Smooth muscle cell (in vitro differentiated cells): ENCODE measurements around the gene DNAJC4. TPM values are rescaled to one million over a fixed set of nuclear protein-coding genes. Genes with fewer than 3 reads are reported as not detected.

Experiments
- DNase-seq: peaks from one replicate; lab custom pipeline; 2025; ENCODE audit not compliant: unreplicated experiment; lab: John Stamatoyannopoulos, UW
- H2AFZ ChIP-seq: fragments of 200-600 bp; sonication (generic); 2 replicates; pipeline ENCODE4 v1.6.0; 2016; ENCODE audit warnings: antibody characterized with exemption, low read depth, mild to moderate bottlenecking
- H3F3A ChIP-seq: fragments of 200-600 bp; sonication (generic); 2 replicates; pipeline ENCODE4 v1.6.0; 2017; ENCODE audit warnings: antibody characterized with exemption, low read depth
- H3K27ac ChIP-seq: fragments of 200-600 bp; sonication (generic); 2 replicates; pipeline ENCODE4 v1.5.1; 2016; ENCODE audit warnings: low read depth, mild to moderate bottlenecking
- H3K27me3 ChIP-seq: fragments of 200-600 bp; sonication (generic); 2 replicates; pipeline ENCODE4 v1.6.1; 2016; ENCODE audit warnings: low read depth, mild to moderate bottlenecking
- H3K36me3 ChIP-seq: fragments of 200-600 bp; sonication (generic); 2 replicates; pipeline ENCODE4 v1.5.1; 2016; ENCODE audit warnings: low read depth
- H3K4me1 ChIP-seq: fragments of 200-600 bp; sonication (generic); 2 replicates; pipeline ENCODE4 v1.5.1; 2016; ENCODE audit warnings: low read depth
- H3K4me2 ChIP-seq: fragments of 200-600 bp; sonication (generic); 2 replicates; pipeline ENCODE4 v1.6.0; 2016; ENCODE audit warnings: mild to moderate bottlenecking
- H3K4me3 ChIP-seq: fragments of 200-600 bp; sonication (generic); 2 replicates; pipeline ENCODE4 v1.5.1; 2016; ENCODE audit warnings: mild to moderate bottlenecking
- H3K79me2 ChIP-seq: fragments of 200-600 bp; sonication (generic); 2 replicates; pipeline ENCODE4 v1.6.0; 2016; ENCODE audit warnings: low read depth, mild to moderate bottlenecking
- H3K9ac ChIP-seq: fragments of 200-600 bp; sonication (generic); 2 replicates; pipeline ENCODE4 v1.6.0; 2016; ENCODE audit warnings: low read depth
- H3K9me3 ChIP-seq: fragments of 200-600 bp; sonication (generic); replicated peaks from 2 replicates; pipeline ENCODE4 v1.5.1; 2016; ENCODE audit warnings: low read depth
- H4K20me1 ChIP-seq: fragments of 200-600 bp; sonication (generic); 2 replicates; pipeline ENCODE4 v1.6.0; 2016; ENCODE audit warnings: low read depth
- CTCF ChIP-seq: fragments of 200-600 bp; sonication (generic); IDR thresholded peaks from 2 replicates; pipeline ENCODE4 v1.5.1; 2017; ENCODE audit warnings: borderline replicate concordance, mild to moderate bottlenecking, antibody characterized with exemption; ENCODE audit not compliant: insufficient read depth, poor library complexity, severe bottlenecking
- WGBS: methylation state at CpG from one replicate; pipeline ENCODE4 v1.1.7; 2016; ENCODE audit warnings: low lambda C conversion rate; 5-methylcytosine and 5-hydroxymethylcytosine counted together
- polyA plus RNA-seq: library from polyadenylated mRNA; unstranded; fragments of >200 nt; fragmentation: Nextera tagmentation; extraction: Ambion mirVana; gene quantifications from 2 replicates; pipeline ENCODE4 v1.2.1, GENCODE V29; 2016
- total RNA-seq: library from RNA; depleted of rRNA; stranded (reverse); fragments of >200 nt; gene quantifications from 2 replicates; pipeline ENCODE4 v1.2.3, GENCODE V29; 2014

The DNAJC4 gene
- total and polyA plus RNA-seq, 2 experiments from 2014 or later: 14.5 to 78.5 TPM

GRCh38 chr11:64263947-64264317, 33.6 kb downstream of the DNAJC4 start:
- Histone ChIP-seq H3K4me3 (no peak overlapping the region), H2AFZ (no peak overlapping the region), H3K4me2 (no peak overlapping the region), H3K4me1 (peaks cover 6% of the 10 kb centered on the region), H3K9me3 (no peaks in the 10 kb centered on the region), H3K9ac (no peak overlapping the region), H3K36me3 (no peaks in the 10 kb centered on the region), H3K79me2 (no peaks in the 10 kb centered on the region), H3K27me3 (no peaks in the 10 kb centered on the region), H3K27ac (peak overlapping the region; percentile 44), H3F3A (peaks cover 5% of the 10 kb centered on the region), H4K20me1 (no peaks in the 10 kb centered on the region)
- TF ChIP-seq CTCF: no peak
- DNase-seq: no peak
- WGBS: 93% methylated on average over 8 of the region's 8 CpGs

GRCh38 chr11:64264371-64264852, 34.1 kb downstream of the DNAJC4 start:
- Histone ChIP-seq H3K4me2 (no peak overlapping the region), H3K9ac (no peak overlapping the region), H3K79me2 (no peaks in the 10 kb centered on the region), H2AFZ (no peak overlapping the region), H4K20me1 (no peaks in the 10 kb centered on the region), H3K4me3 (no peak overlapping the region), H3F3A (peaks cover 8% of the 10 kb centered on the region), H3K36me3 (no peaks in the 10 kb centered on the region), H3K9me3 (no peaks in the 10 kb centered on the region), H3K4me1 (peaks cover 8% of the 10 kb centered on the region), H3K27ac (no peak overlapping the region), H3K27me3 (no peaks in the 10 kb centered on the region)
- WGBS: 70% methylated on average over 10 of the region's 10 CpGs
- no peak for DNase-seq
- TF ChIP-seq CTCF: no peak

- no peak for DNase-seq
- H3K4me1 ChIP-seq: peaks cover 8% of the 10 kb centered on the region
- H3K27ac ChIP-seq: no peak overlapping the region
- H3K36me3 ChIP-seq: no peaks in the 10 kb centered on the region
- H3K27me3 ChIP-seq: no peaks in the 10 kb centered on the region
- H3K4me3 ChIP-seq: no peak overlapping the region
- peaks cover 8% of the 10 kb centered on the region for H3F3A ChIP-seq
- H3K4me2 ChIP-seq: no peak overlapping the region
- WGBS: 93% methylated on average over 35 of the region's 35 CpGs
- H3K9me3 ChIP-seq: no peaks in the 10 kb centered on the region
- H3K9ac ChIP-seq: no peak overlapping the region
- no peak for TF ChIP-seq CTCF
- no peak overlapping the region for H2AFZ ChIP-seq
- H4K20me1 ChIP-seq: no peaks in the 10 kb centered on the region
- H3K79me2 ChIP-seq: no peaks in the 10 kb centered on the region
Observed at GRCh38 chr11:64265176-64266160, 35.1 kb downstream of the DNAJC4 start.

- Histone ChIP-seq H3K4me3 (no peak overlapping the region), H3K27ac (no peak overlapping the region), H3K36me3 (no peaks in the 10 kb centered on the region), H3K4me2 (no peak overlapping the region), H3K79me2 (no peaks in the 10 kb centered on the region), H3K9ac (no peak overlapping the region), H2AFZ (no peak overlapping the region), H3K9me3 (no peaks in the 10 kb centered on the region), H4K20me1 (no peaks in the 10 kb centered on the region), H3K27me3 (no peaks in the 10 kb centered on the region), H3K4me1 (peaks cover 8% of the 10 kb centered on the region), H3F3A (peaks cover 8% of the 10 kb centered on the region)
- 92% methylated on average over 15 of the region's 15 CpGs for WGBS
- no peak for TF ChIP-seq CTCF
- no peak for DNase-seq
Observed at GRCh38 chr11:64266339-64266738, 36.0 kb downstream of the DNAJC4 start.
